Ovary (tissue), 9 donors: Measurements from ENCODE around the gene DQX1. TPM values are rescaled to one million over a fixed set of nuclear protein-coding genes. Genes with fewer than 3 reads are reported as not detected.

Experiments
- DNase-seq, 5 donors: peaks; one replicate each; pipeline ENCODE4 v3.0.0-alpha.2; 2019 to 2020
- H3K27ac ChIP-seq, 2 donors: fragments of 200-600 bp; one replicate each; pipeline versions ENCODE4 v1.5.1 to v1.8.0; 2019 to 2022
- H3K27me3 ChIP-seq: fragments of 200-600 bp; one replicate; pipeline ENCODE4 v1.8.0; 2022
- H3K36me3 ChIP-seq: fragments of 200-600 bp; sonication (generic); one replicate; pipeline ENCODE4 v1.5.1; 2019
- H3K4me1 ChIP-seq: one replicate; pipeline ENCODE4 v1.8.1; 2013; ENCODE audit warnings: mild to moderate bottlenecking, moderate library complexity; ENCODE audit not compliant: insufficient read depth
- H3K4me3 ChIP-seq: fragments of 200-600 bp; sonication (generic); one replicate; pipeline ENCODE4 v1.5.1; 2017
- H3K9me3 ChIP-seq, 2 donors: fragments of 200-600 bp in 1 of 2; sonication (generic) in 1 of 2; one replicate each; pipeline versions ENCODE4 v1.5.1 to v1.8.1; 2013 to 2019; ENCODE audit warnings: mild to moderate bottlenecking in 1 of 2, moderate library complexity in 1 of 2
- EP300 ChIP-seq: sonication (generic); formaldehyde crosslinking; IDR thresholded peaks from one replicate; pipeline ENCODE4 v1.6.1; 2017; ENCODE audit warnings: antibody characterized with exemption
- POLR2A ChIP-seq: fragments of 450-650 bp; IDR thresholded peaks from one replicate; pipeline ENCODE4 v1.6.1; 2017; ENCODE audit warnings: antibody characterized with exemption, mild to moderate bottlenecking, moderate library complexity
- WGBS, 3 donors: extraction: QIAGEN DNeasy Blood & Tissue Kit in 1 of 3; methylation state at CpG; one replicate each; pipeline versions ENCODE4 v1.1.5 to v1.1.7; 2013 to 2017; 5-methylcytosine and 5-hydroxymethylcytosine counted together
- intact Hi-C, 4 donors: fragments of 100-400 bp; cut with DNase I; formaldehyde crosslinking; loops; one replicate each; pipeline versions ENCODE4 v1.11.0 to v1.15.1; 2022 to 2023
- polyA plus RNA-seq, 2 donors: library from polyadenylated mRNA; stranded (reverse); fragments of 200-250 nt in 1 of 2; fragments of 350-450 nt in 1 of 2; fragmentation: Illumina TruSeq in 1 of 2; extraction: RNeasy Lipid Tissue Mini Kit (QIAGEN cat#74804) in 1 of 2; gene quantifications; one replicate each; pipeline ENCODE4 v1.2.3, GENCODE V29; 2013 to 2014
- total RNA-seq, 7 donors: library from RNA; depleted of rRNA in 2 of 7; stranded (reverse); fragments of >200 nt in 2 of 7; fragmentation: NEBNext Ultra II Directional in 3 of 7; extraction: Animal tissue kit (Norgen Biotek cat#: 25700) in 3 of 7; gene quantifications; one replicate each; pipeline versions ENCODE4 v1.1.0 to v1.2.4, GENCODE V29; 2016 to 2023
- TF ChIP-seq, protein P1 (sequence below), 3 donors: fragments of 450-650 bp in 2 of 3; fragments of 200-600 bp in 1 of 3; IDR thresholded peaks; one replicate each; pipeline versions ENCODE4 v1.5.1 to v1.8.0; 2016 to 2022; ENCODE audit warnings: antibody characterized with exemption in 3 of 3, mild to moderate bottlenecking in 1 of 3
- donor health status: DM: no; HTN: no; CAD: no; lungs with moderate emphysema.
- donor health status: DM: no; HTN: no; CAD: no.
- donor health status: Bipolar disorder and iron deficiency.
- donor health status: DM: yes; HTN: yes; CAD: no.
- donor health status: DM: no; HTN: no; CAD: no.
- donor health status: DM: yes; HTN: yes; CAD: no.

DQX1 gene
- total and polyA plus RNA-seq, 9 donors = 0.06 to 1.1 (median 0.22) TPM; not detected in 5

DNA sequence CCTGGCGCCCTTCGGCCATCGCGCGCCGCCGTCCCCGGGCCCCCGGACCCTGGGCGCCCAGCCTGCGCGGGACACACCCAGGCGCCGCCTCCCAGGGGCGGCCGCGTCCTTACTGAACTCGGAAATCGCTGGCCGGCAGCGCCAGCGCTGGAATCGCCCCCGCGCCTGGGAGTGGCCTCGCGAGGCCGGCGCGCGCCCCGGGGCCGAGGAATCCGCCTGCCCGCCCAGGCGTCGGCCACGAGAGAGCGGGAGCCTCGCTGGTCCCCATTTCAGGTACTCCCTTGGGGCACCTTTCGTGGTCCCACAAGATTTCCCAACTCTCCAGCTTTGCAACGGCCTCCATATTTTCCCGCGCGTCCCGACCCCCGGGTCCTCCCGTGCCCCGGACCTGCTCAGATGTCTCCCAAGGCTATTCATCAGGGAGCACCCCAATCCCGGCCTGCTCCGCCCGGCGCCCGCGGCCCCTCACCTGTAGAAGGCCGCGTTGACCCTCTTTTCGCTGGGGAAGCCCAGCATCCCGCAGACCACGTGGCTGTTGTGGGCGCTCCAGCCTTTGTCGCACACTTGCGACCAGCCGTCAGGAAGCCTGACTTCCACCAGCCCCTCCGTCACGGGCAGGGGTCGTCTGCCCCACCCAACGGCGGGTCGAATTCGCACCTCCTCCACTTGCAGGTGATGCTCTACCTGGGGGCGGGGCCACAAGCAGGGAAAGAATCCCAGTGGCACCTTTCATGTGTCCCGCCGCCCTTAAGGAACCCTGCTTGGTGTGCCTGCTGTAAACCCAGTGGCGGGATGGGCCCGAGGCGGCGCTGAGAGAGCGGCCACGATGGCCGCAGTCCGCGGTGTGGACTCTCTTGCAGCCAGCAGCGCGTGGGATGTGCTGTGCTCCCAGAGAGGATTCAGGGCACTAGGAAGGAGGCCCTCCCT lies 23.1 kb upstream of the DQX1 start:
- Histone ChIP-seq H3K9me3 (no peaks in the 10 kb centered on the region), H3K36me3 (no peaks in the 10 kb centered on the region), H3K4me3 (peak overlapping the region; percentile 40), H3K4me1 (peaks cover 11% of the 10 kb centered on the region), H3K27me3 (no peaks in the 10 kb centered on the region), H3K27ac (peak overlapping the region in 1 of 2 donors; percentile 16)
- TF ChIP-seq, protein P1, sequence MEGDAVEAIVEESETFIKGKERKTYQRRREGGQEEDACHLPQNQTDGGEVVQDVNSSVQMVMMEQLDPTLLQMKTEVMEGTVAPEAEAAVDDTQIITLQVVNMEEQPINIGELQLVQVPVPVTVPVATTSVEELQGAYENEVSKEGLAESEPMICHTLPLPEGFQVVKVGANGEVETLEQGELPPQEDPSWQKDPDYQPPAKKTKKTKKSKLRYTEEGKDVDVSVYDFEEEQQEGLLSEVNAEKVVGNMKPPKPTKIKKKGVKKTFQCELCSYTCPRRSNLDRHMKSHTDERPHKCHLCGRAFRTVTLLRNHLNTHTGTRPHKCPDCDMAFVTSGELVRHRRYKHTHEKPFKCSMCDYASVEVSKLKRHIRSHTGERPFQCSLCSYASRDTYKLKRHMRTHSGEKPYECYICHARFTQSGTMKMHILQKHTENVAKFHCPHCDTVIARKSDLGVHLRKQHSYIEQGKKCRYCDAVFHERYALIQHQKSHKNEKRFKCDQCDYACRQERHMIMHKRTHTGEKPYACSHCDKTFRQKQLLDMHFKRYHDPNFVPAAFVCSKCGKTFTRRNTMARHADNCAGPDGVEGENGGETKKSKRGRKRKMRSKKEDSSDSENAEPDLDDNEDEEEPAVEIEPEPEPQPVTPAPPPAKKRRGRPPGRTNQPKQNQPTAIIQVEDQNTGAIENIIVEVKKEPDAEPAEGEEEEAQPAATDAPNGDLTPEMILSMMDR (IDR thresholded peaks at IDR 0.05) = no peak
- peak; percentile 18 for TF ChIP-seq POLR2A
- no peak for TF ChIP-seq EP300
- 7 to 11% (median 8%) methylated on average over 59 to 85 of the region's 85 CpGs for WGBS, 3 donors
- peak; percentile 58 to 78 (median 68) for DNase-seq
- intact Hi-C loops = no loop called here

DNA sequence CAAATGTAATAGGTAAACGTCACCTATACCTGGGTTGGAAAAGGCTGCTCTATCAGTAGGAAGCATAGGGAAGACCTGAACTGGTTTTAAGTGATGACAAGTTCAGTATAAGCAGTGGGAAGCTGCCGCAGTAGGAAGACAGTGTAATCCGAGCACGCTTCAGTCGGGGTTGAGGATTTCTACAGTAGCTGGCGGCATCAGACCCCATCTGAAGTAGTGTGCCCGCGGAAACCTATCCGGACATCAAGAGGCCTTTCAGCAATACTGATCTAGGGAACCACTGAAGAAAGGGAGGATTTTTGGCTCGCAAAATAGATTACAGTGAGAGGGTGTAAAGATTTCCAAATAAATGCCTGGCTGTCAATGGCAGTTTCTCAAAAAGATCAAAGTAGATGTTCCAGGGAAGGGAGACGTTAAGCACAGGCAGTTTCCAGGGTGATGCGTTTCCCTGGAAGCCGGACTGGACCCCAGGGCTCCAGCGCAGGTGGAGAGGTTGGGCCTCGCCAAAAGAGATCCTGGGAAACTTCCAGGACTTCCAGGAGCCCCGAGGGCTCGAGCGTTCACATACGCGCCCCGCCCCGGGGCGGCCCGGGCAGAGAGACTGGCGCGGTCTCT lies 22.4 kb upstream of the DQX1 start:
- Histone ChIP-seq H3K4me1 (peaks cover 9% of the 10 kb centered on the region), H3K9me3 (no peaks in the 10 kb centered on the region), H3K36me3 (no peaks in the 10 kb centered on the region), H3K27me3 (no peaks in the 10 kb centered on the region), H3K27ac (peak overlapping the region in 1 of 2 donors; percentile 16), H3K4me3 (peak overlapping the region; percentile 40)
- no peak for DNase-seq
- intact Hi-C loops = no loop called here
- no peak for TF ChIP-seq EP300
- TF ChIP-seq, protein P1 (IDR thresholded peaks at IDR 0.05) = no peak
- no peak for TF ChIP-seq POLR2A
- 12 to 15% (median 13%) methylated on average over 26 of the region's 26 CpGs for WGBS, 3 donors

GRCh38 chr2:74546004-74546403 lies 20.0 kb upstream of the DQX1 start:
- no peak overlapping the region for H3K27ac ChIP-seq
- H3K36me3 ChIP-seq = no peaks in the 10 kb centered on the region
- H3K27me3 ChIP-seq = no peaks in the 10 kb centered on the region
- H3K4me1 ChIP-seq = peaks cover 6% of the 10 kb centered on the region
- TF ChIP-seq EP300 (no peak), POLR2A (no peak)
- TF ChIP-seq, protein P1 (IDR thresholded peaks at IDR 0.05) = no peak
- intact Hi-C loops = no loop called here
- H3K9me3 ChIP-seq = no peaks in the 10 kb centered on the region
- 91 to 93% (median 92%) methylated on average over 3 of the region's 3 CpGs for WGBS, 3 donors
- H3K4me3 ChIP-seq = no peak overlapping the region
- no peak for DNase-seq

DNA sequence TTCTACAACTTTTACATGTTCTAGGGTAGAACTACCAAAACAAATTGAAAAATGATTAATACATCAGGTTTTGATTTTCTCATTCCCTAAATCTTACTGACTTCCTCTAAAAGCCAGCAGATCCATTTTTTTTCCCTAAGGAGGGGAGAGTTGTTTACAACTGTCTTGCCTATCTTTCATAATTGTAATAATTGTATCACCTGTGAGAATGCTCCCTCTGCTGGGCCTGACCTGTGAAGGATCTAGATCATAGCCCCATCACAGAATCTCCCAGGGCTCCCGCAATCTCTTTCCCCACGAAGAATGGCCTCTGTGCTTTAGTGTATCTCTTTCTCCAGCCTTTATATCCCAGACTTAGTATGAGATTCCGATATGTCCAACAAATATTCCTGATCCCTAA lies 18.6 kb upstream of the DQX1 start:
- H3K27ac ChIP-seq = no peak overlapping the region
- peaks cover 6% of the 10 kb centered on the region for H3K4me1 ChIP-seq
- intact Hi-C loops = no loop called here
- 91 to 95% (median 95%) methylated on average over 3 of the region's 3 CpGs for WGBS, 3 donors
- H3K9me3 ChIP-seq = no peaks in the 10 kb centered on the region
- no peaks in the 10 kb centered on the region for H3K36me3 ChIP-seq
- TF ChIP-seq EP300 (no peak), POLR2A (no peak)
- TF ChIP-seq, protein P1 (IDR thresholded peaks at IDR 0.05) = no peak
- H3K4me3 ChIP-seq = no peak overlapping the region
- H3K27me3 ChIP-seq = no peaks in the 10 kb centered on the region
- DNase-seq = no peak
